ENCODE results near the gene MSI1. TPM values are rescaled to one million over a fixed set of nuclear protein-coding genes. Genes with fewer than 3 reads are reported as not detected.

The MSI1 gene
- total RNA-seq, 1 donor from 2014 or later, result 71.7 TPM

DNA sequence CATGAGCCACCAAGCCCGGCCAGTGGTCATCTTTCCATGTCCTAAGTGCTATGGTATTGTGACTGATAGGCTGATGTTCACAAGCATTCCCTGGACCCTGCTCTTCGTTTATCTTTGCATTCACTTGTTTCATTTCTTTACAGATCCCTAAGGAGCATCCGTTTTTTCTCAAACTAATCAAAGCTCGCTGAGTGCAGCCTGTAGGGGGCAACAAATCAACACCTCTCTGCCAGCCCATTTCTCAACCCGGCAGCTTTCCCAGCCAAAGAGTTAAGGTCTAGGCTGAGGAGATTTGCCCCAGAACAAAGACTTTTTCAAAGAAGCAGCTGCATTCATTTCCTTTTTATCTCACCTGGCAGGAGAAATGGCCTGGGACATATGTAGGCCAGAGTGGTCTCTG is 54.7 kb downstream of the MSI1 start:
- TF ChIP-seq, protein P1, sequence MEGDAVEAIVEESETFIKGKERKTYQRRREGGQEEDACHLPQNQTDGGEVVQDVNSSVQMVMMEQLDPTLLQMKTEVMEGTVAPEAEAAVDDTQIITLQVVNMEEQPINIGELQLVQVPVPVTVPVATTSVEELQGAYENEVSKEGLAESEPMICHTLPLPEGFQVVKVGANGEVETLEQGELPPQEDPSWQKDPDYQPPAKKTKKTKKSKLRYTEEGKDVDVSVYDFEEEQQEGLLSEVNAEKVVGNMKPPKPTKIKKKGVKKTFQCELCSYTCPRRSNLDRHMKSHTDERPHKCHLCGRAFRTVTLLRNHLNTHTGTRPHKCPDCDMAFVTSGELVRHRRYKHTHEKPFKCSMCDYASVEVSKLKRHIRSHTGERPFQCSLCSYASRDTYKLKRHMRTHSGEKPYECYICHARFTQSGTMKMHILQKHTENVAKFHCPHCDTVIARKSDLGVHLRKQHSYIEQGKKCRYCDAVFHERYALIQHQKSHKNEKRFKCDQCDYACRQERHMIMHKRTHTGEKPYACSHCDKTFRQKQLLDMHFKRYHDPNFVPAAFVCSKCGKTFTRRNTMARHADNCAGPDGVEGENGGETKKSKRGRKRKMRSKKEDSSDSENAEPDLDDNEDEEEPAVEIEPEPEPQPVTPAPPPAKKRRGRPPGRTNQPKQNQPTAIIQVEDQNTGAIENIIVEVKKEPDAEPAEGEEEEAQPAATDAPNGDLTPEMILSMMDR (conservative IDR thresholded peaks at IDR 0.05), result peak; percentile 55
- Mint-ChIP-seq H3K27ac (no peak overlapping the region), H3K4me1 (ENCODE audit: unreplicated experiment) (peaks cover 13% of the 10 kb centered on the region), H3K36me3 (no peaks in the 10 kb centered on the region), H3K4me3 (no peak overlapping the region), H3K27me3 (no peaks in the 10 kb centered on the region), H3K9me3 (no peaks in the 10 kb centered on the region)
- DNase-seq (ENCODE audit: extremely low spot score, unreplicated experiment), result no peak

DNA sequence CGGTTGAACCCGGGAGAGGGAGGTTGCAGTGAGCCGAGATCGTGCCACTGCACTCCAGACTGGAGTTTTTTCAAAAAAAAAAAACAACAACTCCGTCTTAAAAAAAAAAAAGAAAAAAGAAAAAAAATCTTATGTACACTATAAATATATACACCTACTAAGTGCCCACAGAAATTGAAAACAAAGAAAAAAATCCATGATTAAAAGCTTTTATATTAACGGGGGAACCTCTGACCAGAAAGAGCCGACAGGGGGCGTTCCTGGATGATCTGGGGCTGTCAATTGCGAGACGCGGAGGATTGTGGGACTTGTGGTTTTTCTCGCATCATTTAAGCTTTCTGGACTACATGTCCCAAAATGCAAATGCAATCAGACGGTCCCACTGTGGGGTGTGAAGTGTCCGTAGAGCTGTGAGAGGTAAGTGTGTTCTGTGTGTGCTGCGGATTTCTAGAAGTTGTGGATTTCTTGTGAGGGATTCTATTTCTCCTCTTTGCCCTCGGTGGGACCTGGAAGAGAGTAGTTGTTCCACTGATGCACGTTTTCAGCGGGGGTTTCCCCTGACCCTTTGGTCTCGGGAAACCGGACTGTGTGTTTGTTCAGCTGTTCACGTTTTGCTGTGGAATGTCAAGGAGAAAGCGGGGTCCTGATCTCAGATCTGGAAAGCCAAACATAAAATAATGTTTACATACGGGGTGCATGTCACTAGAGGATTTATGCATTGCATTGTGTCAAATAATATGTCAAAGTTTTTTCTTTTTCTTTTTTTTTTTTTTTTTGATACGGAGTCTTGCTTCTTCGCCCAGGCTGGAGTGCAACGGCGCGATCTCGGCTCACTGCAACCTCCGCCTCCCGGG is 66.8 kb downstream of the MSI1 start, which contains the start of gene SIRT4:
SIRT4 (plus strand) TSS at position 360 of the 854 bp plus-strand sequence. CDS start 1,241 bp downstream, outside the sequence.
- H3K4me1 Mint-ChIP-seq (ENCODE audit: unreplicated experiment), result peaks cover 5% of the 10 kb centered on the region
- peak; percentile 82 for DNase-seq (ENCODE audit: extremely low spot score, unreplicated experiment)
- TF ChIP-seq, protein P1 (conservative IDR thresholded peaks at IDR 0.05), result peak; percentile 94
- no peaks in the 10 kb centered on the region for H3K27me3 Mint-ChIP-seq
- H3K27ac Mint-ChIP-seq, result peak within 1 kb of the TSS; percentile 89
- H3K4me3 Mint-ChIP-seq, result peak within 1 kb of the TSS; percentile 94
- no peaks in the 10 kb centered on the region for H3K9me3 Mint-ChIP-seq
- no peaks in the 10 kb centered on the region for H3K36me3 Mint-ChIP-seq

DNA sequence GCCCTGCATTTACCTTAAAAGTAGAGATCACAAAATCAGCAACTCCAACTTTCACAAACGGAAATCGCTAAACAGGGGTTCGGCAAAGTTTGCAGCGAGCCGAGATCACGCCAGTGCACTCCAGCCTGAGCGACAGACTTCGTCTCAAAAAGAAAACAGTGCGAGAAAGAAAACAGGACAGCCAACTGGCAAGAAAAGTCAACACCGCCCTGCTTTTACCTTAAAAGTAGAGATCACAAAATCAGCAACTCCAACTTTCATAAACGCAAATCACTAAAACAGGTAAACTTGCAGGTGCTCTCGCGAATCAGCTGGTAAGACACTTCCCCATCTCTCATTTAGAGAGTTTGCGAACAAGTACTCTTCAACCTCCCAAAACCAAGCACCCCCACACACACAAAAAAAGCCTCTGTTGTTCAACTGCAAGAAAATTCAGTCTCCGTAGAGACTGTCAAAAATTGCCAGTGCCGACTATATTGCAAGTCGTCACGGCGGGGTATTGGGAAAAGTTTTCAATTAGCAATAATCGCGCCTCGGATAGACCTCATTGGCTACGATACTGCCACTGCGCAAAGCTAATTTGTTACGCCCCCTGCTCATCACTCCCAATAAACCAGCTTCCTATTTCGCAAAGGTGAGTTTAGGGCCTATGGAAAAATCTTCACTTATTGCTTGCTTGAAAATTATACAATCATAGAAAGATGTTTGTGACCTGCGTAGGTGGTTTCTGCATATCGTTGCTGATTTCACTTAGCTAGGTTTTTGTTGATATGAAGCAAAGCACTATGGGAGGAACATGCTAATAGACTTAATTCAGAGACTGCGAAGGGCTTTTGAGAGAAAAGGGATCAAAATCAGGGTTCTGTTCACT is 76.1 kb downstream of the MSI1 start, which contains the start of gene RNU4-1:
RNU4-1 (minus strand) TSS at position 577 of the 871 bp plus-strand sequence.
- Mint-ChIP-seq H3K4me1 (ENCODE audit: unreplicated experiment) (peaks cover 5% of the 10 kb centered on the region), H3K27me3 (no peaks in the 10 kb centered on the region), H3K36me3 (no peaks in the 10 kb centered on the region), H3K4me3 (no peak within 1 kb of the TSS), H3K27ac (no peak within 1 kb of the TSS), H3K9me3 (no peaks in the 10 kb centered on the region)
- peak; percentile 78 for DNase-seq (ENCODE audit: extremely low spot score, unreplicated experiment)
- TF ChIP-seq, protein P1 (conservative IDR thresholded peaks at IDR 0.05), result no peak

DNA sequence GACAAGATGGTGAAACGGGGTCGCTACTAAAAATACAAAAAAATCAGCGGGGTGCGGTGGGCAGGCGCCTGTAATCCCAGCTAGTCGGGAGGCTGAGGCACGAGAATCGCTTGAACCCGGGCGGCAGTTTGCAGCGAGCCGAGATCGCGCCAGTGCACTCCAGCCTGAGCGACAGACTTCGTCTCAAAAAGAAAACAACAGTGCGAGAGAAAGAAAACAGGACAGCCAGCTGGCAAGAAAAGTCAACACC is 76.6 kb downstream of the MSI1 start:
- Mint-ChIP-seq H3K9me3 (no peaks in the 10 kb centered on the region), H3K27ac (no peak overlapping the region), H3K4me3 (no peak overlapping the region), H3K4me1 (ENCODE audit: unreplicated experiment) (peaks cover 5% of the 10 kb centered on the region), H3K27me3 (no peaks in the 10 kb centered on the region), H3K36me3 (no peaks in the 10 kb centered on the region)
- TF ChIP-seq, protein P1 (conservative IDR thresholded peaks at IDR 0.05), result no peak
- no peak for DNase-seq (ENCODE audit: extremely low spot score, unreplicated experiment)

Other genes with a start within 250 kb of the MSI1 start
- gene GCN1, start 174.4 kb downstream of the MSI1 start, total RNA-seq (ENCODE audit: low replicate concordance), result 114 and 130 TPM in 2 replicates
- 2,585 and 2,806 TPM in 2 replicates for gene RPLP0, start 168.1 kb downstream of the MSI1 start, total RNA-seq (ENCODE audit: low replicate concordance)
- gene PXN, start 103.4 kb downstream of the MSI1 start, total RNA-seq (ENCODE audit: low replicate concordance), result 60.7 and 127 TPM in 2 replicates
- 6,693 and 9,065 TPM in 2 replicates for gene RNU4-2, start 77.3 kb downstream of the MSI1 start, total RNA-seq (ENCODE audit: low replicate concordance)
- gene RNU4-1, start 75.9 kb downstream of the MSI1 start, total RNA-seq (ENCODE audit: low replicate concordance), result 4,376 and 7,253 TPM in 2 replicates
- gene SIRT4, start 66.8 kb downstream of the MSI1 start, total RNA-seq (ENCODE audit: low replicate concordance), result 2.0 and 2.7 TPM in 2 replicates
- gene PLA2G1B, start 41.4 kb downstream of the MSI1 start, total RNA-seq (ENCODE audit: low replicate concordance), result not detected in 2 replicates
- gene COX6A1, start 68.9 kb upstream of the MSI1 start, total RNA-seq (ENCODE audit: low replicate concordance), result 400 and 501 TPM in 2 replicates
- 46.6 and 65.2 TPM in 2 replicates for gene TRIAP1, start 77.2 kb upstream of the MSI1 start, total RNA-seq (ENCODE audit: low replicate concordance)
- 27.7 and 33.9 TPM in 2 replicates for gene GATC, start 77.3 kb upstream of the MSI1 start, total RNA-seq (ENCODE audit: low replicate concordance)
- gene SRSF9, start 100.6 kb upstream of the MSI1 start, total RNA-seq (ENCODE audit: low replicate concordance), result 226 and 248 TPM in 2 replicates
- 403 and 451 TPM in 2 replicates for gene DYNLL1, start 126.9 kb upstream of the MSI1 start, total RNA-seq (ENCODE audit: low replicate concordance)
- 28.7 and 35.6 TPM in 2 replicates for gene COQ5, start 160.0 kb upstream of the MSI1 start, total RNA-seq (ENCODE audit: low replicate concordance)
- 162 and 188 TPM in 2 replicates for gene RNF10, start 165.2 kb upstream of the MSI1 start, total RNA-seq (ENCODE audit: low replicate concordance)
- 45.6 and 55.2 TPM in 2 replicates for gene POP5, start 212.2 kb upstream of the MSI1 start, total RNA-seq (ENCODE audit: low replicate concordance)

Data from type B pancreatic cell (in vitro differentiated cells).